Stimulated activated CD8-positive, alpha-beta memory T cell treated with anti-CD3 and anti-CD28 coated beads, Interleukin-4, amount 100 ng/mL, for 1 hour (primary cell): ENCODE data around the gene HNRNPUL1.
A peak's percentile ranks its signal among the peaks of the same experiment; 100 is the strongest.
"Not testable (repeated sequence)": the region's sequence is repeated elsewhere in the genome, so short reads cannot be mapped to it uniquely, and the experiment has no call there.

Experiments used
- DNase-seq, 2 donors: peaks; one replicate each; pipeline ENCODE4 v3.0.0-alpha.2; 2020; ENCODE audit warnings: low read depth in 2 of 2, low spot score in 1 of 2

HNRNPUL1 gene

GRCh38 chr19:41324921-41325639, 60.9 kb downstream of the HNRNPUL1 start:
- no peak for DNase-seq

- no peak for DNase-seq
Measured at GRCh38 chr19:41325640-41325946, 61.4 kb downstream of the HNRNPUL1 start.

GRCh38 chr19:41325947-41326706, 62.0 kb downstream of the HNRNPUL1 start:
- no peak for DNase-seq

- no peak for DNase-seq
Measured at GRCh38 chr19:41327076-41327575, 63.0 kb downstream of the HNRNPUL1 start.

GRCh38 chr19:41327576-41328156, 63.5 kb downstream of the HNRNPUL1 start:
- DNase-seq = peak; percentile 61 to 71

- DNase-seq = no peak
Measured at GRCh38 chr19:41328157-41328841, 64.1 kb downstream of the HNRNPUL1 start.

GRCh38 chr19:41328842-41329225, 64.7 kb downstream of the HNRNPUL1 start:
- no peak for DNase-seq

- DNase-seq = no peak
Measured at GRCh38 chr19:41330481-41330880, 66.3 kb downstream of the HNRNPUL1 start.

- DNase-seq = no peak
Measured at GRCh38 chr19:41330946-41331678, 66.9 kb downstream of the HNRNPUL1 start.

GRCh38 chr19:41332000-41332399, 67.8 kb downstream of the HNRNPUL1 start:
- no peak for DNase-seq

GRCh38 chr19:41332468-41332867, 68.3 kb downstream of the HNRNPUL1 start:
- no peak for DNase-seq

- DNase-seq = no peak
Measured at GRCh38 chr19:41334793-41335192, 70.6 kb downstream of the HNRNPUL1 start.

GRCh38 chr19:41335467-41335866, 71.3 kb downstream of the HNRNPUL1 start:
- DNase-seq = no peak

- DNase-seq = no peak
Measured at GRCh38 chr19:41339936-41340335, 75.8 kb downstream of the HNRNPUL1 start.

GRCh38 chr19:41341669-41342490, 77.7 kb downstream of the HNRNPUL1 start:
- DNase-seq = no peak

- no peak for DNase-seq
Measured at GRCh38 chr19:41344162-41344561, 80.0 kb downstream of the HNRNPUL1 start.

GRCh38 chr19:41346916-41347315, 82.7 kb downstream of the HNRNPUL1 start:
- DNase-seq = not testable (repeated sequence)

- no peak for DNase-seq
Measured at GRCh38 chr19:41350735-41351338, 86.7 kb downstream of the HNRNPUL1 start.

- peak; percentile 56 to 68 for DNase-seq
Measured at GRCh38 chr19:41351339-41352245, 87.4 kb downstream of the HNRNPUL1 start.
